Neutrophil (primary cell): ENCODE measurements around the gene WDR64.

Experiments used
- H3K27ac ChIP-seq: fragments of 200-600 bp; sonication (generic); 2 replicates; pipeline ENCODE4 v1.5.1; 2016; ENCODE audit warnings: mild to moderate bottlenecking, moderate library complexity
- H3K27me3 ChIP-seq: fragments of 200-600 bp; sonication (generic); 2 replicates; pipeline ENCODE4 v1.6.0; 2016; ENCODE audit warnings: mild to moderate bottlenecking
- H3K36me3 ChIP-seq: fragments of 200-600 bp; sonication (generic); 2 replicates; pipeline ENCODE4 v1.5.1; 2017
- H3K4me1 ChIP-seq, 2 experiments: fragments of 200-600 bp in 1 of 2; sonication (generic) in 1 of 2; 1 replicate in 1 of 2; 2 replicates in 1 of 2; pipeline versions ENCODE4 v1.5.1 to v1.6.1; 2013 to 2016; ENCODE audit warnings: low read depth in 1 of 2, low read length in 1 of 2, mild to moderate bottlenecking in 1 of 2, moderate library complexity in 1 of 2; ENCODE audit not compliant: control insufficient read depth in 1 of 2, insufficient read depth in 1 of 2
- H3K4me3 ChIP-seq, 2 experiments: fragments of 200-600 bp in 1 of 2; sonication (generic) in 1 of 2; 1 replicate in 1 of 2; 2 replicates in 1 of 2; pipeline ENCODE4 v1.5.1; 2013 to 2016; ENCODE audit warnings: low read depth in 1 of 2, low read length in 1 of 2, mild to moderate bottlenecking in 1 of 2, moderate library complexity in 1 of 2
- H3K9me3 ChIP-seq: fragments of 200-600 bp; sonication (generic); 2 replicates; pipeline ENCODE4 v1.5.1; 2016
- CTCF ChIP-seq: fragments of 200-600 bp; sonication (generic); IDR thresholded peaks from 2 replicates; pipeline ENCODE4 v1.5.1; 2016; ENCODE audit warnings: antibody characterized with exemption

WDR64 gene

GRCh38 chr1:241714321-241715218 lies 62.5 kb downstream of the WDR64 start:
- no peaks in the 10 kb centered on the region for H3K36me3 ChIP-seq
- H3K4me1 ChIP-seq = no peaks in the 10 kb centered on the region
- no peaks in the 10 kb centered on the region for H3K9me3 ChIP-seq
- H3K4me3 ChIP-seq = no peak overlapping the region
- H3K27ac ChIP-seq = no peak overlapping the region
- peaks cover 4% of the 10 kb centered on the region for H3K27me3 ChIP-seq
- no peak for TF ChIP-seq CTCF

- H3K4me3 ChIP-seq = no peak overlapping the region
- no peak overlapping the region for H3K27ac ChIP-seq
- no peaks in the 10 kb centered on the region for H3K4me1 ChIP-seq
- peaks cover 4% of the 10 kb centered on the region for H3K27me3 ChIP-seq
- TF ChIP-seq CTCF = no peak
- H3K36me3 ChIP-seq = no peaks in the 10 kb centered on the region
- H3K9me3 ChIP-seq = no peaks in the 10 kb centered on the region
These were observed 63.4 kb downstream of the WDR64 start for GRCh38 chr1:241715435-241715834.

- no peak overlapping the region for H3K4me3 ChIP-seq
- no peak overlapping the region for H3K27ac ChIP-seq
- H3K4me1 ChIP-seq = no peaks in the 10 kb centered on the region
- H3K36me3 ChIP-seq = no peaks in the 10 kb centered on the region
- H3K9me3 ChIP-seq = no peaks in the 10 kb centered on the region
- peaks cover 4% of the 10 kb centered on the region for H3K27me3 ChIP-seq
- no peak for TF ChIP-seq CTCF
These were observed 63.9 kb downstream of the WDR64 start for GRCh38 chr1:241715956-241716355.

- Histone ChIP-seq H3K27ac (no peak overlapping the region), H3K9me3 (no peaks in the 10 kb centered on the region), H3K27me3 (peaks cover 4% of the 10 kb centered on the region), H3K4me3 (no peak overlapping the region), H3K36me3 (no peaks in the 10 kb centered on the region), H3K4me1 (no peaks in the 10 kb centered on the region)
- no peak for TF ChIP-seq CTCF
These were observed 65.0 kb downstream of the WDR64 start for GRCh38 chr1:241716915-241717656.

GRCh38 chr1:241717975-241718374 lies 65.9 kb downstream of the WDR64 start:
- Histone ChIP-seq H3K36me3 (no peaks in the 10 kb centered on the region), H3K4me3 (no peak overlapping the region), H3K9me3 (no peaks in the 10 kb centered on the region), H3K27ac (no peak overlapping the region), H3K4me1 (no peaks in the 10 kb centered on the region), H3K27me3 (peaks cover 4% of the 10 kb centered on the region)
- TF ChIP-seq CTCF = no peak
